Measurements from ENCODE around the gene RRAD. TPM values are rescaled to one million over a fixed set of nuclear protein-coding genes. Genes with fewer than 3 reads are reported as not detected.

RRAD gene
- total and polyA plus RNA-seq, 2 of the 4 experiments (the other 2 are of a cell fraction): 1.3 to 2.1 TPM

GRCh38 chr16:66903544-66904427 lies 21.5 kb downstream of the RRAD start:
- dilution Hi-C loops (cut with HindIII; ENCODE audit: low sequenced_read_pairs, unreplicated experiment): no loop called here
- Histone ChIP-seq H4K91ac (ENCODE audit: insufficient read depth, low read depth, low read length) (peak overlapping the region; percentile 89), H3K27me3 (ENCODE audit: control insufficient read depth, insufficient read depth, low read length) (no peaks in the 10 kb centered on the region), H3K4me3 (ENCODE audit: insufficient read depth, low read depth, low read length) (no peak overlapping the region), H3K4ac (ENCODE audit: low read depth, low read length) (peak overlapping the region; percentile 96), H3K18ac (ENCODE audit: low read depth, low read length) (peak overlapping the region; percentile 85), H3K27ac (ENCODE audit: insufficient read depth, low read length) (peak overlapping the region; percentile 61; the same call in 1 of the 2 replicates), H2BK120ac (ENCODE audit: low read depth, low read length) (peak overlapping the region; percentile 98), H3K9me3 (ENCODE audit: control insufficient read depth, insufficient read depth, low read length) (no peaks in the 10 kb centered on the region), H3K23ac (ENCODE audit: low read depth, low read length) (peak overlapping the region; percentile 81; the same call in 1 of the 2 replicates), H3K4me1 (ENCODE audit: control insufficient read depth, insufficient read depth, low read length) (peaks cover 43% of the 10 kb centered on the region), H3K56ac (ENCODE audit: extremely low read depth, insufficient read depth, low read length) (no peak overlapping the region), H3K9me1 (ENCODE audit: insufficient read depth, low read length) (peaks cover 49% of the 10 kb centered on the region), H2AK9ac (replicated peaks; ENCODE audit: low read depth, low read length, poor library complexity) (peak overlapping the region; percentile 38), H2BK20ac (ENCODE audit: low read depth, low read length) (peak overlapping the region; percentile 95), H3K79me1 (ENCODE audit: low read depth in 1 of 2, low read length in 2 of 2) (peaks cover 0 to 10% of the 10 kb centered on the region in 2 experiments; a peak in 2 of 4 replicates), H4K8ac (ENCODE audit: low read depth in 2 of 2, low read length in 2 of 2) (peak overlapping the region; percentile 52 to 97; a peak in 2 of 4 replicates), H3K14ac (replicated peaks; ENCODE audit: low read depth, low read length) (peak overlapping the region; percentile 87), H3K4me2 (ENCODE audit: low read depth, low read length) (no peak overlapping the region), H2BK5ac (ENCODE audit: low read depth, low read length, poor library complexity, severe bottlenecking) (peak overlapping the region; percentile 61), H2BK15ac (ENCODE audit: low read depth, low read length) (peak overlapping the region; percentile 43; the same call in 2 of the 3 replicates), H3K36me3 (ENCODE audit: control insufficient read depth, insufficient read depth, low read length) (no peaks in the 10 kb centered on the region), H4K20me1 (ENCODE audit: insufficient read depth, low read length) (no peaks in the 10 kb centered on the region), H4K5ac (ENCODE audit: low read depth, low read length) (peak overlapping the region; percentile 65), H2AFZ (replicated peaks; ENCODE audit: low read length, poor library complexity) (peak overlapping the region; percentile 9), H2AK5ac (ENCODE audit: low read depth, low read length) (peak overlapping the region; percentile 88), H3K9ac (ENCODE audit: low read depth, low read length) (no peak overlapping the region)
- ChIA-PET POLR2A (ENCODE audit: unreplicated experiment) (interaction anchor here (0.5 kb wide), 1 partner anchor 14 kb away, joined by 4 read pairs; no protein-coding TSS in a partner anchor), CTCF (interaction anchor here (1.1 kb wide), 1 partner anchor 25 kb away, joined by 3 read pairs; no protein-coding TSS in a partner anchor)
- BruUV-seq (replicated peaks): no TSS peak
- no peak for ATAC-seq (ENCODE audit: low read depth)
- in situ Hi-C loops (cut with MboI; ENCODE audit: low sequenced_read_pairs): no loop called here
- 93% methylated on average over 3 of the region's 11 CpGs; no CpG with 5 or more reads in 1 of the 2 experiments for WGBS, 2 experiments (ENCODE audit: extremely low coverage in 2 of 2, insufficient read length in 1 of 2)
- intact Hi-C loops (cut with micrococcal nuclease): no loop called here
- no peak for DNase-seq
- TF ChIP-seq RFX5 (IDR thresholded peaks at IDR 0.05; ENCODE audit: low read depth, low read length) (no peak), SMC3 (IDR thresholded peaks at IDR 0.05; ENCODE audit: low read depth, low read length) (no peak), RAD21 (IDR thresholded peaks at IDR 0.05; ENCODE audit: low read length) (no peak), BHLHE40 (IDR thresholded peaks at IDR 0.05; ENCODE audit: low read depth, low read length) (no peak), USF2 (IDR thresholded peaks at IDR 0.05; ENCODE audit: low read depth, low read length) (no peak), NFE2L2 (IDR thresholded peaks at IDR 0.05; ENCODE audit: low read depth, low read length) (no peak), MAZ (IDR thresholded peaks at IDR 0.05; ENCODE audit: borderline replicate concordance, low read depth, low read length) (no peak), ELK1 (IDR thresholded peaks at IDR 0.05; ENCODE audit: borderline replicate concordance, low read depth, low read length) (no peak), FOS (IDR thresholded peaks at IDR 0.05; ENCODE audit: low read depth, low read length) (no peak), CEBPB (IDR thresholded peaks at IDR 0.05; ENCODE audit: low read depth, low read length) (no peak), MAFK (IDR thresholded peaks at IDR 0.05; ENCODE audit: low read depth, low read length) (no peak), CTCF (conservative IDR thresholded peaks at IDR 0.05; ENCODE audit: low read depth, low read length) (no peak), MXI1 (IDR thresholded peaks at IDR 0.05; ENCODE audit: borderline replicate concordance, low read depth, low read length) (no peak)

Data from IMR-90 (cell line).